HK-2 (cell line): ENCODE data around the gene CDK2.

Source experiments
- DNase-seq: peaks from one replicate; pipeline ENCODE4 v3.0.0-alpha.2; 2018; ENCODE audit not compliant: unreplicated experiment

Gene CDK2

DNA sequence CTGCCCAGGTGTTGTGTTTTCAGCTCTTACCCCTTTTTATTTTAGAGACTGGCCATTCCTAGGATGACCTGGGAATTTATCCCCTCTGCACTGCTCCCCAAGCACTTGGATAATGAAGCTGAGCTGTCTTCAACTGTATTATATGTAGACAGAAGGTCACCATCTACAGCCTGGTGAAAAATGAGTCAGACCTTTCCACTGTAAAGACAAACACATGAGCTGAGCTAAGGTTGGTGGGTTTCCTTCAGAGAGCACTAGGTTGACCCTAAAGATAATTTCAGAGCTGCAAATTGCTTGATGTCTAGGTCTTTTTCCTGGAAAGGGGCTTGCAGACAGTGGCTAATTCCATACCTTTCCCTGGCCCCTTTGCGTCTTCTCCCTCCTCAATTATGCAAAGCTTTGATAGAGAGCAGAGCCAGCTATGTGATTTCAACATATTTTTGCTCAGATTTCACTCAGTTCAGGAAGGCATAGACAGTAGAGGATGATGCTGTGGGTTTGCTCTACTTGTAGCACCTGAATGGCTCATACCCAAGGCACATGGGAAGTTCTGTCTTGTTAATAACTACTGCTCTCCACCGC is 45.0 kb downstream of the CDK2 start:
- DNase-seq, result no peak

DNA sequence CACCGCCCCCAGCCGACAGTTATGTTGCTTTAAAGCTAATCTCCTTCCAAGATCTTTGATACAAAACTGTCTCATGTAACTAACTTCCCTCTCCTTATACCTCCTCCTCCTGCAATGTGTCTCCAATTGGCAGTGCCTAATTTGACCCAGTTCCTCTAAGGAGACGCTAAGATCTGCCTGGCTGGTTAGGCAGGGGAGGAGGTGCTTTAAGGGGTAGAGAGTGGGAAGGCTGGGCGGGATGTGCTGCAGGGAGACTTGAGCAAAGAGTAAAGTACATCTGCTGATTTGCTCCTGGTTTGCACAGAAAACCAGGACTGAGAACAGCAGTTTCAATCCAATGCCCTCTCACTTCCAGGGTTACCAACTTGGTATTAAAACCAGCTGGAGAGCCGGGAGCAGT is 46.9 kb downstream of the CDK2 start:
- no peak for DNase-seq

DNA sequence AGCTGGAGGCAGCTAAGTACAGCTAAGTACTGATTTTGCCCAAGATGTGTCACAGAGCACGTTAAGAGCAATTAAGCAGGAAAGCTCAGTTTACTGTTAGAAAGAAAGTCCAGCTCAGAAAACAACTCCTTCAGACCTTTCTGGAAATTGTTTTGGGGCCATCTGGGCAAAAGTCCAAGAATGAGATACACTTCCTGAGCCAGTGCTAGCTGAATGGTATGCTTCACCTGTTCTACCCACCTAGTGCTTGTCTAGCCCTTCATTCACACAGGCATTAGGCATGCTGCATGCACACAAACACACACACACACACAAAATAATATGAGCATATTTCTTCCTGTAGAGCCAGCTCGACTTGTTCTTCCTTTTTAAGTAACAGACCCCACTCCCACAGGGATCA is 47.6 kb downstream of the CDK2 start:
- no peak for DNase-seq

DNA sequence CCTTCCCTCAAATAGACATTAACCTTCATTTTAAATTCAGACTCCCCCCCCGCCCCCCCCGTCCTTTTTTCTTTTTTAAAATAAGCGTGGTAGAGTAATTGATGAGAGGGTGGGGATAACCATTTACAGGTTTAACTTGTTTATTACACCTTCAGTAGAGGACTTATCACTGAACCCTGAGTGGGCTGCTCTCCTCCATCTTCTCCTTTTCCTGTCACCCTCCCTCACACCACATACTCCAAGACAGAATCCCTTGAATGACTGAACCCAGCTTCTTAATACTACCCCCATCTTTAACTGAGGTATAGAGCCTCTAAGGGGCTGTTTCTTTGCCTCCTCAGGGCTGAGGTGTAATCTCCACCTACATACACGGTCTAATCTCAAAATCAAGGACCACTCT is 50.6 kb downstream of the CDK2 start:
- DNase-seq, result no peak

GRCh38 chr12:56018356-56018755 is 51.7 kb downstream of the CDK2 start:
- no peak for DNase-seq

GRCh38 chr12:56020423-56021184 is 54.0 kb downstream of the CDK2 start, which contains the start of gene IKZF4:
Gene IKZF4, plus strand, starts transcription at chr12:56021043. Its CDS starts 451 bp downstream, at chr12:56021494.
- no peak for DNase-seq

DNA sequence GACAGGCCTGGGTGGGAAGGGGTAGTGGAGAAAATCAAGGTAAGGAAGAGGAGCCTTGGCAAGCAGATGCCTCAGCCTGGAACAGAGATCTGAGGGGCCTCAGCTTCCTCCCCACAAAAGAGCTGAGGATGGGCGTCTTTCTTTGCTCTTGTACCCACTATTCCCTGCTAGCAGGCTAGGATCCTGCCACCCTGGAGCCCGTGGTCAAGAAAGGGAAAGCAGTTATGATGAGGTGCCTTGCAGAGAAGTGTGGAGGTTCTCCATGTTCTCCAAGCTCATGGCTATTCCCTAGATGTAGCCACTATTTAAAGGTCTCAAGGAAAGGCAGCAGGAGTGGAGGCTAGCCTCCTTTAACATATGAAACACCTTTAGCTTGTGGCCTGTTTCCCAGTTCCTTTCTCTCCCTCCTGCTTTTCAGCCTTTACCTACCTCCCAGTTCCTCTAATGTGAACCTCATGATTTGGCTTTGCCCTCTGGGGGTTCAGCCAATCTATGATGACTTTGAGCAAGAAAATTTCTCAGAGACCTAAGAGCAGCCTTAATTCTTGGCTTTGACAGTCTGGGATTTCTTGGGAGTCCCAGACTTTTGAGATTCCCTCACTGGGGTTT is 55.4 kb downstream of the CDK2 start:
- DNase-seq, result no peak
